Chondrocyte (in vitro differentiated cells): ENCODE results near the gene FOXE1. TPM values are rescaled to one million over a fixed set of nuclear protein-coding genes. Genes with fewer than 3 reads are reported as not detected.

ENCODE experiments used
- DNase-seq: peaks from one replicate; pipeline ENCODE4 v3.0.0; 2021; ENCODE audit warnings: mixed read lengths, low spot score
- H3K27ac Mint-ChIP-seq: one replicate; pipeline ENCODE4 v1.8.0; 2021; ENCODE audit warnings: mild to moderate bottlenecking, moderate library complexity, mixed read lengths; ENCODE audit not compliant: unreplicated experiment
- H3K27me3 Mint-ChIP-seq: 2 replicates; pipeline ENCODE4 v1.8.0; 2021; ENCODE audit warnings: low read depth, mixed read lengths
- H3K36me3 Mint-ChIP-seq: 2 replicates; pipeline ENCODE4 v1.8.0; 2021; ENCODE audit warnings: low read depth, mixed read lengths
- H3K4me1 Mint-ChIP-seq: 2 replicates; pipeline ENCODE4 v1.8.0; 2021; ENCODE audit warnings: low read depth, mild to moderate bottlenecking, mixed read lengths
- H3K4me3 Mint-ChIP-seq: one replicate; pipeline ENCODE4 v1.8.0; 2021; ENCODE audit warnings: mild to moderate bottlenecking, moderate library complexity, mixed read lengths; ENCODE audit not compliant: unreplicated experiment
- H3K9me3 Mint-ChIP-seq: 2 replicates; pipeline ENCODE4 v1.8.0; 2021; ENCODE audit warnings: low read depth, mixed read lengths
- total RNA-seq: library from RNA; stranded (reverse); gene quantifications from 3 replicates; pipeline ENCODE4 v1.2.1, GENCODE V29; 2021
- TF ChIP-seq, protein P1 (sequence below): fragments of 200-600 bp; sonication (generic); IDR thresholded peaks from 2 replicates; pipeline ENCODE4 v1.5.0; 2021; ENCODE audit warnings: antibody characterized with exemption, mild to moderate bottlenecking, moderate library complexity

FOXE1 gene
- total RNA-seq, 1 donor from 2014 or later: not detected

DNA sequence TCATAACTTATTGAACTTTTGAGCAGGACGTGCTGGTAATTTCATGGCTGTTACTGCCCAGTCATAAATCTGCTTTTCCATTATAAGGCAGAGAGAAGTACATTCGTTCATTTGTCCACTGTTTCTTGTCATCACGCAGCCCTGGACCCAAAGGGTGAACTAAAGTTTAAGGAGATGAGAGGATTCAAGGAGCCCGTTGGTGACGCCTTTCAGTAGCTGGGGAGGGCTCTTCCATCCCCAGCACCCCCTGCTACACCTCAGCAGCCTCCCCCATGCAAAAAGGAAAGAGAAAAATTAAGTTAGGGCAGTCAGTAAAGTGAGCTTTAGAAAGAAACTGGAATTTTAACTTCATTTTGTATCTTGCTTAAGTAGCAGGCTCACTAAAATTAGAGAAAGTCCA, 2.9 kb downstream of the FOXE1 start:
- TF ChIP-seq, protein P1, sequence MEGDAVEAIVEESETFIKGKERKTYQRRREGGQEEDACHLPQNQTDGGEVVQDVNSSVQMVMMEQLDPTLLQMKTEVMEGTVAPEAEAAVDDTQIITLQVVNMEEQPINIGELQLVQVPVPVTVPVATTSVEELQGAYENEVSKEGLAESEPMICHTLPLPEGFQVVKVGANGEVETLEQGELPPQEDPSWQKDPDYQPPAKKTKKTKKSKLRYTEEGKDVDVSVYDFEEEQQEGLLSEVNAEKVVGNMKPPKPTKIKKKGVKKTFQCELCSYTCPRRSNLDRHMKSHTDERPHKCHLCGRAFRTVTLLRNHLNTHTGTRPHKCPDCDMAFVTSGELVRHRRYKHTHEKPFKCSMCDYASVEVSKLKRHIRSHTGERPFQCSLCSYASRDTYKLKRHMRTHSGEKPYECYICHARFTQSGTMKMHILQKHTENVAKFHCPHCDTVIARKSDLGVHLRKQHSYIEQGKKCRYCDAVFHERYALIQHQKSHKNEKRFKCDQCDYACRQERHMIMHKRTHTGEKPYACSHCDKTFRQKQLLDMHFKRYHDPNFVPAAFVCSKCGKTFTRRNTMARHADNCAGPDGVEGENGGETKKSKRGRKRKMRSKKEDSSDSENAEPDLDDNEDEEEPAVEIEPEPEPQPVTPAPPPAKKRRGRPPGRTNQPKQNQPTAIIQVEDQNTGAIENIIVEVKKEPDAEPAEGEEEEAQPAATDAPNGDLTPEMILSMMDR: no peak
- Mint-ChIP-seq H3K9me3 (no peaks in the 10 kb centered on the region), H3K36me3 (peaks cover 2% of the 10 kb centered on the region), H3K27ac (no peak overlapping the region), H3K4me1 (peaks cover 11% of the 10 kb centered on the region), H3K4me3 (no peak overlapping the region), H3K27me3 (peaks cover 75% of the 10 kb centered on the region)
- DNase-seq: no peak

GRCh38 chr9:97856857-97857605, 4.0 kb downstream of the FOXE1 start:
- no peak for DNase-seq
- Mint-ChIP-seq H3K36me3 (peaks cover 2% of the 10 kb centered on the region), H3K9me3 (no peaks in the 10 kb centered on the region), H3K27ac (no peak overlapping the region), H3K27me3 (peaks cover 78% of the 10 kb centered on the region), H3K4me3 (no peak overlapping the region), H3K4me1 (peaks cover 11% of the 10 kb centered on the region)
- TF ChIP-seq, protein P1: no peak

DNA sequence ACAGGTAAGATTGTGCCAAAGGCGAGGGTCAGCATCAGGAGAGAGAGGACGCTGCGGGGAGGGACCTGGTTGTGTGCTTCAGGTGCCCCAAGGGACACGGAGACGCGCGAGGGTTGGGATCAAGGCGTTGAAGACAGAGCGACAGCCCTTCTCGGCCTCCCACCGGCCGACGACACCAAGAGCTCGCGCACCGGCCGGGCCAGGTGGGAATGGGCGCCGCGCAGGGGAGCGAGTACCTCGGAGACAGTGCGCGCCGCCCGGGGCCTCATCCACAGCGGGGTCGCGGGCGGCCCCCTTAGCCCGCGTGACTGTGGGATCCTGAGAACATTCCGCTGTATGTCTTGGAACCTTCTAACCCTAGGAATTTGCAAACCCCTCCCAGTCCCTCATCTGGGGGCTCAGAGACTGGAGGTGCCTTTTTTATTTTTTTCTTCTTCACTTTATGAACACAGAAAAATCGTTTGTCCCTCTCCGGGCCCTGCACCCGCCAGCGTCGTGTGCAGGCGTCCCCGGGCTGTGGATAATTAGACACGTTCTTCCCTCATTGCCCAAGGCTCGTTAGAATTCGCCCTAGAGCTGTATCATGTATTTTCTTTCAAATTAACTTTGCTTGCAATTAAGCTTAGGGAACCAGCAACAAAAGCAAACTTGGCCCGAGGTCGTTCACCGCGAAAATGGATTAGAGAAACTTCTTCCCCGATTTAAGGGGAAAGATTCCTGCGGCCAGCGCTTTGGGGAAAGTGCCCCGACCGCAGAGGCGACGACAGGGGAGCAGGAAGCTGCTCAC, 4.8 kb downstream of the FOXE1 start:
- peaks cover 11% of the 10 kb centered on the region for H3K4me1 Mint-ChIP-seq
- DNase-seq: no peak
- TF ChIP-seq, protein P1: no peak
- H3K4me3 Mint-ChIP-seq: no peak overlapping the region
- no peak overlapping the region for H3K27ac Mint-ChIP-seq
- peaks cover 2% of the 10 kb centered on the region for H3K36me3 Mint-ChIP-seq
- H3K9me3 Mint-ChIP-seq: no peaks in the 10 kb centered on the region
- H3K27me3 Mint-ChIP-seq: peaks cover 81% of the 10 kb centered on the region

DNA sequence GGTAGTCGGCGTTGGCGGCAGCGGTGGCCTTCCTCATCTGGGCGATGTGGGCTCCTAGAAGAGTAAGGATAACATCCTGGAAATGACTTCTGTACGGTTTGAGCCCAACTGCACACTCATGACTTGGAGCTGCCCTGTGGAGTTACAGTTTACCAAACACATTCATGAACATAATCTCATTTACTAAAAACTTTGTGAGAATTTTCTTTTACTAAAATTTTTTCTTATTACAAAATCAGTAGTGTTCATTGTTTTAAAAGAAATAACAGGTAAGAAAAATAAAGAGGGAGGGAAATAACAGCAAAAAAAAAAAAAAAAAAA, 5.3 kb downstream of the FOXE1 start:
- no peaks in the 10 kb centered on the region for H3K9me3 Mint-ChIP-seq
- no peak overlapping the region for H3K4me3 Mint-ChIP-seq
- H3K27me3 Mint-ChIP-seq: peaks cover 80% of the 10 kb centered on the region

GRCh38 chr9:97858826-97859225, 5.8 kb downstream of the FOXE1 start:
- H3K4me1 Mint-ChIP-seq: peaks cover 11% of the 10 kb centered on the region
- H3K36me3 Mint-ChIP-seq: peaks cover 2% of the 10 kb centered on the region
- H3K27ac Mint-ChIP-seq: no peak overlapping the region
- H3K27me3 Mint-ChIP-seq: peaks cover 84% of the 10 kb centered on the region
- TF ChIP-seq, protein P1: no peak
- H3K4me3 Mint-ChIP-seq: no peak overlapping the region
- no peak for DNase-seq
- no peaks in the 10 kb centered on the region for H3K9me3 Mint-ChIP-seq

More for the DNA sequence above, 5.3 kb downstream of the FOXE1 start:
- peaks cover 2% of the 10 kb centered on the region for H3K36me3 Mint-ChIP-seq
- no peak overlapping the region for H3K27ac Mint-ChIP-seq
- DNase-seq: no peak
- TF ChIP-seq, protein P1: no peak
- H3K4me1 Mint-ChIP-seq: peaks cover 11% of the 10 kb centered on the region
